Immature natural killer cell (primary cell): Measurements from ENCODE around the gene NF2. TPM values are rescaled to one million over a fixed set of nuclear protein-coding genes. Genes with fewer than 3 reads are reported as not detected.

Source experiments
- DNase-seq, 3 donors: peaks; one replicate each; pipeline ENCODE4 v3.0.0; 2022; ENCODE audit warnings: mixed read lengths in 1 of 3
- H3K27ac Mint-ChIP-seq, 6 donors: one replicate each; pipeline ENCODE4 v1.8.0; 2020; ENCODE audit warnings: mixed read lengths in 6 of 6, mild to moderate bottlenecking in 5 of 6, inconsistent platforms in 4 of 6, moderate library complexity in 3 of 6
- H3K27me3 Mint-ChIP-seq, 3 donors: one replicate each; pipeline ENCODE4 v1.8.0; 2020 to 2021; ENCODE audit warnings: low read depth in 3 of 3, mild to moderate bottlenecking in 3 of 3, mixed read lengths in 3 of 3, moderate library complexity in 3 of 3, inconsistent platforms in 1 of 3
- H3K36me3 Mint-ChIP-seq, 3 donors: one replicate each; pipeline ENCODE4 v1.8.0; 2020; ENCODE audit warnings: mixed read lengths in 3 of 3, inconsistent platforms in 2 of 3, mild to moderate bottlenecking in 2 of 3
- H3K4me1 Mint-ChIP-seq, 2 donors: one replicate each; pipeline ENCODE4 v1.8.0; 2020; ENCODE audit warnings: inconsistent platforms in 2 of 2, mild to moderate bottlenecking in 2 of 2, mixed read lengths in 2 of 2, moderate library complexity in 1 of 2
- H3K4me3 Mint-ChIP-seq, 5 donors: one replicate each; pipeline ENCODE4 v1.8.0; 2020; ENCODE audit warnings: mild to moderate bottlenecking in 5 of 5, mixed read lengths in 5 of 5, inconsistent platforms in 3 of 5, moderate library complexity in 3 of 5
- H3K9me3 Mint-ChIP-seq, 6 donors: one replicate each; pipeline ENCODE4 v1.8.0; 2020; ENCODE audit warnings: mild to moderate bottlenecking in 6 of 6, mixed read lengths in 6 of 6, inconsistent platforms in 4 of 6, moderate library complexity in 3 of 6
- polyA plus RNA-seq, 3 donors: library from polyadenylated mRNA; unstranded; fragments of 300-500 nt; fragmentation: Illumina TruSeq; gene quantifications; one replicate each; pipeline ENCODE4 v1.2.3, GENCODE V29; 2021

Gene NF2
- polyA plus RNA-seq, 3 donors from 2014 or later, result 12.9 to 34.1 (median 15.6) TPM

GRCh38 chr22:29609139-29609538, 5.7 kb downstream of the NF2 start:
- peaks cover 33 to 53% of the 10 kb centered on the region in 2 donors for H3K4me1 Mint-ChIP-seq
- no peak overlapping the region for H3K27ac Mint-ChIP-seq
- H3K36me3 Mint-ChIP-seq, result peaks cover 0 to 4% (median 0%) of the 10 kb centered on the region in 3 donors
- peaks cover 0 to 1% (median 0%) of the 10 kb centered on the region in 6 donors for H3K9me3 Mint-ChIP-seq
- DNase-seq, result no peak
- H3K4me3 Mint-ChIP-seq, result no peak overlapping the region
- peaks cover 0 to 3% (median 2%) of the 10 kb centered on the region in 3 donors for H3K27me3 Mint-ChIP-seq

DNA sequence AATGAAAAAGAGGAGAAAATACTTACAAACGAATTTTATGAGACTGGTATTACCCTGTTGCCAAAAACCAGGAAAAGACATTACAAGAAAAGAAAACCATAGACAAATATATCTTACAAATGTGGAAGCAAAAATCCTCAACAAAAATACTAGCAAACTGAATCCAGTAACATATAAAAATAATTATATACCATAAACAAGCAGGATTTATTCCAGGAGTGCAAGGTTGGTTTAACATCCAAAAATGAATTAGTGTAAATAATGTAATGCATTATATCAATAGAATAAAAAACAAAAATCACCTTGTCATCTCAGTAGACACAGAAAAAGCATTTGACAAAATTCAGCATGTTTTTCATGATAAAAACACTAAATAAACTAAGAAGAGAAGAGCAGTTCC, 7.3 kb downstream of the NF2 start:
- Mint-ChIP-seq H3K36me3 (peaks cover 0 to 4% (median 0%) of the 10 kb centered on the region in 3 donors), H3K4me1 (peaks cover 21 to 41% of the 10 kb centered on the region in 2 donors), H3K9me3 (peaks cover 0 to 1% (median 0%) of the 10 kb centered on the region in 6 donors), H3K27me3 (peaks cover 0 to 3% (median 3%) of the 10 kb centered on the region in 3 donors), H3K27ac (no peak overlapping the region), H3K4me3 (no peak overlapping the region)
- DNase-seq, result no peak

- peaks cover 0 to 1% (median 0%) of the 10 kb centered on the region in 6 donors for H3K9me3 Mint-ChIP-seq
- H3K4me3 Mint-ChIP-seq, result no peak overlapping the region
- DNase-seq, result no peak
- H3K27ac Mint-ChIP-seq, result no peak overlapping the region
- peaks cover 24 to 40% of the 10 kb centered on the region in 2 donors for H3K4me1 Mint-ChIP-seq
- peaks cover 0 to 2% (median 0%) of the 10 kb centered on the region in 3 donors for H3K27me3 Mint-ChIP-seq
- no peaks in the 10 kb centered on the region for H3K36me3 Mint-ChIP-seq
These were observed 12.4 kb downstream of the NF2 start for GRCh38 chr22:29615705-29616327.

- no peaks in the 10 kb centered on the region for H3K36me3 Mint-ChIP-seq
- DNase-seq, result no peak
- peaks cover 36 to 57% of the 10 kb centered on the region in 2 donors for H3K4me1 Mint-ChIP-seq
- peak overlapping the region in 3 of 6 donors; percentile 2 to 78 (median 20) for H3K27ac Mint-ChIP-seq
- peaks cover 0 to 2% (median 0%) of the 10 kb centered on the region in 3 donors for H3K27me3 Mint-ChIP-seq
- no peaks in the 10 kb centered on the region for H3K9me3 Mint-ChIP-seq
- H3K4me3 Mint-ChIP-seq, result no peak overlapping the region
These were observed 14.6 kb downstream of the NF2 start for GRCh38 chr22:29617922-29618629.

DNA sequence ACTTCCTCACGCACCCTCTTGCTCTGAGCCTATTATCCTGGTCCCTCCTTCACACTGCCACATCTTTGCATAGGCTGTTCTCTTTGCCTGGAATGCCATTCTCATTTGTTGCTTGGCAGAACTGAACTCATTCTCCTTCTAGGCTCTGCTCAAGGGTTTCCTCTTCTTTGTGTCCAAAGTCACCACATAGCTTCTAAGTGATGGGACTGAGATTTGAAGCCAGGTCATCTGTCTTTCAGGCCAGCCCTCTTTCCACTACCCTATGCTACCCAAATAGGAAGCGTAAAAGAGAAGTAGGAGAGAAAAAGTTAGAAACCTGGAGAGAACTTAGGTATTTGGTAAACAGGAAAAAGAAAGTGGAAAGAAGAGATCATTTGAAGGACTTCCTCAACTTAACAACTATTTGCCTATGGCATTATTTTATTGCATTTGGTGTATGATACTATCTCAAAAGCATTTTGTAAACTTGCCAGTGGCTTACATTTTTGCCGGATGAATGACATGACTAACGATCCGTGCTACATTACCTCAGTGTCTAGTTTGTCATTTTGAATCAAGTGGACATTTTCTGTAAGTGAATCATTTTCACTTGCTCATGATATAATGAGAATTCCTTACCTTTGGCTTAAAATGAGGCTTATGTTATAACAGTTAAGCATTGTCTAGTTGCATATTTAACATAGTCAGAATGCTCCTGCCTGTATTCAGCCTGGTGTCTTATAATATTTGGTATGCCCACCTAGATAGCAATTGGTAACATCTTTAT, 18.5 kb downstream of the NF2 start:
- Mint-ChIP-seq H3K9me3 (no peaks in the 10 kb centered on the region), H3K27me3 (peaks cover 0 to 3% (median 0%) of the 10 kb centered on the region in 3 donors), H3K27ac (peak overlapping the region in 5 of 6 donors; percentile 0 to 66 (median 34)), H3K36me3 (no peaks in the 10 kb centered on the region), H3K4me1 (peaks cover 53 to 66% of the 10 kb centered on the region in 2 donors), H3K4me3 (no peak overlapping the region)
- DNase-seq, result no peak

DNA sequence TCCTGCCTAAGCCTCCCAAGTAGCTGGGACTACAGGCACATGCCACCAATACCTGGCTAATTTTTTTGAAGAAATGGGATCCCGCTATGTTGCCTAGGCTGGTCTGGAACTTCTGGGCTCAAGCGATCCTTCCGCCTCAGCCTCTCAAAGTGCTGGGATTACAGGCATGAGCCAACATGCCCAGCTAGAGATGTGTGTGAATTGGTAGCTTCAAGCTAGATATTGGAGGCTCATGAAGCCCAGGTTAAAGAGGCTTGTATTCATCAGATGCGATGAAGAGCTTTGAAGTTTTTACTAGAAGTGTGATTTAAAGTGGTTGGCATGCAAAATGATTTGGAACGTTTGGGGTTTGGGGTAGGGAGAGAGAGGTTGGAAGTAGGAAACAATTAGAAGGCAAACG, 19.6 kb downstream of the NF2 start:
- Mint-ChIP-seq H3K9me3 (no peaks in the 10 kb centered on the region), H3K4me1 (peaks cover 47 to 59% of the 10 kb centered on the region in 2 donors), H3K4me3 (no peak overlapping the region), H3K27ac (peak overlapping the region in 5 of 6 donors; percentile 14 to 67 (median 38)), H3K27me3 (peaks cover 0 to 3% (median 0%) of the 10 kb centered on the region in 3 donors), H3K36me3 (no peaks in the 10 kb centered on the region)
- no peak for DNase-seq

DNA sequence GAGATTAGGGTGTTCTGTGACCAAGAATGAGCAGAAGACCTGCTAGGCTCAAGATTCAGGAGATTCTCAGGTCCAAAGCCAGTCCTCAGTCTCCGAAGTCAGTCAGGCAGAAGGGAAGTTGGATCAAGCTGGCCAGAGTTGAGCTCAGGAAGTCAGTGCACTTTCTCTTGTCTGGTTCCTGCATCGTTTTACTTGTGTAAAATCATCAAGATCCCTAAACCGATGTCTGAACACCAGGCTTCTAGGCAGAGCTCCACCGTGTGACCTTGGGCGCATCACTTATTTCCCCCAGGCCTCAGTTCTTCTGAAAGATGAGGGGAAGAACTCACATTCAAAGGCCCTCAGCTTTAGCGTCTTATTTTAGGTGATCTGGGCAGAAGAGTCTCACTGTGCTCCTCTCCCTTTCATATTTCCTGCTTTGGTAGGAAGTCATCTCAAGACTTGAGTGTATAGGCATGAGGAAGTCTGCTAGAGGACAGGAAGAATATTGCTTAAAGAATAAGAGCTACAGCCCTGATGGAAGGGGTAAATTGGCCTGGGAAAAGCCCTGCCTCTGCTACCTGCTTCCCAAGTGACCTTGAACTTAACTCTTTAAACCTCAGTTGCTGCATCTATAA, 20.2 kb downstream of the NF2 start:
- no peaks in the 10 kb centered on the region for H3K9me3 Mint-ChIP-seq
- peaks cover 45 to 58% of the 10 kb centered on the region in 2 donors for H3K4me1 Mint-ChIP-seq
- peaks cover 0 to 3% (median 0%) of the 10 kb centered on the region in 3 donors for H3K27me3 Mint-ChIP-seq
- DNase-seq, result no peak
- no peak overlapping the region for H3K4me3 Mint-ChIP-seq
- peak overlapping the region in 5 of 6 donors; percentile 14 to 67 (median 39) for H3K27ac Mint-ChIP-seq
- no peaks in the 10 kb centered on the region for H3K36me3 Mint-ChIP-seq

DNA sequence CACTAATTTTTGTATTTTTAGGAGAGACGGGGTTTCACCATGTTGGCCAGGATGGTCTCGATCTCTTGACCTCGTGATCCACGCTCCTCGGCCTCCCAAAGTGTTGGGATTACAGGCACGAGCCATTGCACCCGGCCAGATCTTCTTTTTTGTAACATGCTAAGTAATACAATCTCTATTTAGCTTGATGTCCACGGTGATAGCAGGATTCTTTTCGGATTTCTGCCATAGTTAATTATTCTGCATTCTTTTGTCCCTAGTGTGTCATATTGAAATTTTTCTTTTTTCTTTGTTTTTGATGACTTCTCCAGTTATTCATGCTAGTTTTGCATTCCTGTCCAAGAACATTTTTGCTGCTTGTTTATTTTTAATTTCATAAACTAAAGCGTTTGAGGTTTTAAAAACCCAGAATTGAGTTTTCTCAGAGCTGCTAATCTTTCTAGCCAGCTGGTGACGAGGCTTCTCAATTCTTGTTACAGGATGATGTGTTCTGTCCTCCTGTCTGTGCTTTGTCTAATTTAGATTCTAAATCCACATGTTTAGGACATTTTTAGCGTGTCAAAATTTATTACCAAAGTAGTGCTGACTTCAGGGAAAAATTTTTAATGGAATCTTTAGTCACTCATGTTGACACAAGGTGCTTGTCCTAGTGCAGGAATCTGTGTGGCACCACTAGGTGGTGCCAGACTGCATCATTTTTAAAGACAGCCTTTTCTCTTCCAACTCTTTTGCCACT, 21.8 kb downstream of the NF2 start:
- Mint-ChIP-seq H3K4me3 (no peak overlapping the region), H3K4me1 (peaks cover 47 to 66% of the 10 kb centered on the region in 2 donors), H3K36me3 (no peaks in the 10 kb centered on the region), H3K27me3 (peaks cover 0 to 3% (median 0%) of the 10 kb centered on the region in 3 donors), H3K27ac (peak overlapping the region in 2 of 6 donors; percentile 8 to 20), H3K9me3 (no peaks in the 10 kb centered on the region)
- peak in 2 of 3 donors; percentile 25 to 31 for DNase-seq

- Mint-ChIP-seq H3K4me3 (no peak overlapping the region), H3K9me3 (no peaks in the 10 kb centered on the region), H3K4me1 (peaks cover 43 to 56% of the 10 kb centered on the region in 2 donors), H3K27me3 (peaks cover 0 to 3% (median 0%) of the 10 kb centered on the region in 3 donors), H3K27ac (no peak overlapping the region), H3K36me3 (no peaks in the 10 kb centered on the region)
- no peak for DNase-seq
These were observed 23.2 kb downstream of the NF2 start for GRCh38 chr22:29626497-29627195.

GRCh38 chr22:29627196-29627535, 23.7 kb downstream of the NF2 start:
- Mint-ChIP-seq H3K27me3 (peaks cover 0 to 3% (median 0%) of the 10 kb centered on the region in 3 donors), H3K9me3 (no peaks in the 10 kb centered on the region), H3K4me3 (no peak overlapping the region), H3K36me3 (no peaks in the 10 kb centered on the region), H3K4me1 (peaks cover 42 to 52% of the 10 kb centered on the region in 2 donors), H3K27ac (no peak overlapping the region)
- no peak for DNase-seq

DNA sequence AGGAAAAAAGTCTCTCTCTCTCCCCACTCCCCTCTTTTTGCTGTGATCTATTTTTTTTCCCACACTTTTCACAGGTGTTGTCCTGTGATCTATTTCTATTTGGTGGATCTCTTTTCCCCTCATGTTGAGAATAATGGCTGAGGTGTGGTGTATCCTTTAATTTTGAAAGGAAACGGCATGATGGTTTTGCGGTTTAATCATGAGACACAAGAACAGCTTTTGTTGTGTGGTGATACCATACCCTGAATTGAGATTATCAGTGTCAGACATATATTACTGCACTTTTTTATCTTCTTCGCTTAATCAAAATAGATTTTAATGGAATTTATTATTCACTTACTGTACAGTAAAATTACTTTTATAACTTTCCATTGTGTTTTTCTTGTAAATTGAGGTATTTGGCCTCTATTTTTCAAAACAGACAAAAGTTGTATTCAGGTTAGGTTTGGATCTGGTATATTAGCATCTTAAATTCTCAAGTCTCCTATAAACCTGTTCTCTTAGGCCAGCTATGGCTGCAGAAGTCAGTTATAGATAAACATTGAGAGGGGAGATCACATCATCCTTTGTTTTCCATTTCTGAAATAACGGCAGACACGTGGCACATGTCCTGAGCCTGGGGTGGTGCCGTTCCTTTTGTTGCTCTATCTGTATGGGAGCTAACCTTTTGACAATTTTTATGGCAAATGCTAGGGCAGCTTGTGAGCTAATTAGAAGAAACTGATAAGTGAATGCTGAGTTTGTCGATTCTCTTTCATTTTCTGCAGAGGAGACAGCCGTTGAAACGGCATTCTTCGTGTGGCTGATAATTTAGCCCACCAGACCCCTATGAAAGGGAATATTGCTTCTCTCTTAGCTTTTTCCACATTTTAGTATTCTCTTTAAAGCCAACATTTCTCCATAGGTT, 25.8 kb downstream of the NF2 start:
- Mint-ChIP-seq H3K36me3 (no peaks in the 10 kb centered on the region), H3K4me3 (no peak overlapping the region), H3K9me3 (no peaks in the 10 kb centered on the region), H3K27me3 (peaks cover 0 to 1% (median 0%) of the 10 kb centered on the region in 3 donors), H3K4me1 (peaks cover 42 to 57% of the 10 kb centered on the region in 2 donors), H3K27ac (peak overlapping the region in 1 of 6 donors; percentile 13)
- DNase-seq, result no peak
